SK-N-SH (cell line): ENCODE data around the gene NLRP9. TPM values are rescaled to one million over a fixed set of nuclear protein-coding genes. Genes with fewer than 3 reads are reported as not detected.

Experiments used
- CTCF ChIA-PET: fragments of 300-600, 350-600 bp; formaldehyde crosslinking; extraction: SDS; loops from one replicate; lab custom pipeline; 2021; lab: Yijun Ruan, JAX
- POLR2A ChIA-PET: fragments of 350-600 bp; sonication (Branson Sonifier 250); formaldehyde crosslinking; extraction: SDS; loops from one replicate; lab custom pipeline; 2020; ENCODE audit warnings: antibody characterized with exemption, inconsistent platforms; lab: Yijun Ruan, JAX
- DNase-seq: peaks from one replicate; pipeline ENCODE4 v3.0.0; 2012
- H2AFZ ChIP-seq: fragments of 200-600 bp; sonication (generic); 2 replicates; pipeline ENCODE4 v1.8.1; 2016; ENCODE audit warnings: antibody characterized with exemption, mild to moderate bottlenecking, low read depth
- H3F3A ChIP-seq: fragments of 200-600 bp; sonication (generic); replicated peaks from 2 replicates; pipeline ENCODE3; 2016; ENCODE audit warnings: antibody characterized with exemption, mild to moderate bottlenecking; ENCODE audit not compliant: insufficient read depth
- H3K27ac ChIP-seq, 2 experiments: fragments of 200-500 bp in 1 of 2; fragments of 200-600 bp in 1 of 2; sonication (Bioruptor generic) in 1 of 2; sonication (generic), shearing (Covaris generic) in 1 of 2; 2 replicates each; pipeline versions ENCODE4 v1.5.1 to v1.6.1; 2014 to 2016; ENCODE audit warnings: low read depth in 2 of 2, inconsistent platforms in 1 of 2, low read length in 1 of 2, mild to moderate bottlenecking in 1 of 2, mixed read lengths in 1 of 2
- H3K27me3 ChIP-seq: fragments of 200-600 bp; sonication (generic), shearing (Covaris generic); 2 replicates; pipeline ENCODE4 v1.6.1; 2016; ENCODE audit warnings: mixed run types; ENCODE audit not compliant: insufficient read depth
- H3K36me3 ChIP-seq, 2 experiments: fragments of 200-500 bp in 1 of 2; fragments of 200-600 bp in 1 of 2; sonication (Bioruptor generic) in 1 of 2; sonication (generic) in 1 of 2; replicated peaks in 1 of 2; 2 replicates each; pipeline versions ENCODE3 to v1.5.1; 2014 to 2016; ENCODE audit warnings: low read length in 1 of 2, mild to moderate bottlenecking in 1 of 2; ENCODE audit not compliant: insufficient read depth in 2 of 2, control insufficient read depth in 1 of 2
- H3K4me1 ChIP-seq, 2 experiments: fragments of 200-500 bp in 1 of 2; fragments of 200-600 bp in 1 of 2; sonication (Bioruptor generic) in 1 of 2; sonication (generic), shearing (Covaris generic) in 1 of 2; 2 replicates each; pipeline versions ENCODE4 v1.5.1 to v1.6.1; 2014 to 2016; ENCODE audit warnings: low read depth in 1 of 2, low read length in 1 of 2, mixed run types in 1 of 2; ENCODE audit not compliant: insufficient read depth in 2 of 2, control insufficient read depth in 1 of 2
- H3K4me2 ChIP-seq: fragments of 200-600 bp; sonication (generic), shearing (Covaris generic); 2 replicates; pipeline ENCODE4 v1.6.1; 2017; ENCODE audit warnings: mixed run types
- H3K4me3 ChIP-seq, 2 experiments: fragments of 200-500 bp in 1 of 2; fragments of 200-600 bp in 1 of 2; sonication (Bioruptor generic) in 1 of 2; sonication (generic), shearing (Covaris generic) in 1 of 2; 2 replicates each; pipeline versions ENCODE4 v1.5.1 to v1.8.1; 2014 to 2016; ENCODE audit warnings: low read depth in 2 of 2, inconsistent platforms in 1 of 2, low read length in 1 of 2, mild to moderate bottlenecking in 1 of 2, mixed read lengths in 1 of 2, moderate library complexity in 1 of 2
- H3K79me2 ChIP-seq: fragments of 200-600 bp; sonication (generic); 2 replicates; pipeline ENCODE4 v1.8.1; 2017; ENCODE audit warnings: mild to moderate bottlenecking; ENCODE audit not compliant: insufficient read depth
- H3K9ac ChIP-seq: fragments of 200-600 bp; sonication (generic); 2 replicates; pipeline ENCODE4 v1.6.1; 2017; ENCODE audit warnings: mixed run types
- H3K9me2 ChIP-seq: fragments of 200-600 bp; sonication (generic); 2 replicates; pipeline ENCODE4 v1.6.1; 2017; ENCODE audit warnings: mixed run types
- H3K9me3 ChIP-seq: fragments of 200-600 bp; sonication (generic); 2 replicates; pipeline ENCODE4 v1.6.1; 2017; ENCODE audit warnings: mixed run types, mild to moderate bottlenecking, moderate library complexity
- H4K20me1 ChIP-seq: fragments of 200-600 bp; sonication (generic); 2 replicates; pipeline ENCODE4 v1.6.1; 2017; ENCODE audit warnings: mild to moderate bottlenecking, mixed run types; ENCODE audit not compliant: insufficient read depth
- CHD2 ChIP-seq: fragments of 150-350 bp; IDR thresholded peaks from 2 replicates; pipeline ENCODE4 v1.6.1; 2018; ENCODE audit warnings: low read length; ENCODE audit not compliant: partially characterized antibody
- ELF1 ChIP-seq: IDR thresholded peaks from 2 replicates; pipeline ENCODE4 v1.4.0; 2012
- FOXJ3 ChIP-seq: sonication (generic); formaldehyde crosslinking; IDR thresholded peaks from 2 replicates; pipeline ENCODE4 v1.5.1; 2020; ENCODE audit warnings: mild to moderate bottlenecking, missing genetic modification reagents
- GABPA ChIP-seq: IDR thresholded peaks from 2 replicates; pipeline ENCODE4 v1.4.0; 2012; ENCODE audit warnings: low read depth, mild to moderate bottlenecking
- NRF1 ChIP-seq: IDR thresholded peaks from 2 replicates; pipeline ENCODE4 v1.6.1; 2012; ENCODE audit warnings: low read depth, mild to moderate bottlenecking, low read length
- POLR2AphosphoS5 ChIP-seq: IDR thresholded peaks from 2 replicates; pipeline ENCODE4 v1.6.1; 2012; ENCODE audit warnings: low read depth, low read length
- RXRA ChIP-seq: IDR thresholded peaks from 2 replicates; pipeline ENCODE4 v1.4.0; 2012; ENCODE audit warnings: low read depth, mild to moderate bottlenecking, borderline replicate concordance
- SIN3A ChIP-seq: IDR thresholded peaks from 2 replicates; pipeline ENCODE4 v1.6.1; 2012; ENCODE audit warnings: low read depth, mild to moderate bottlenecking, low read length, moderate library complexity, borderline replicate concordance
- WGBS: methylation state at CpG from one replicate; pipeline ENCODE4 v1.1.6; 2017; ENCODE audit warnings: low lambda C conversion rate; 5-methylcytosine and 5-hydroxymethylcytosine counted together
- polyA plus RNA-seq, 3 experiments: library from polyadenylated mRNA; depleted of rRNA; stranded (reverse); fragments of >200 nt; gene quantifications; 2 replicates each; pipeline ENCODE4 v1.2.3, GENCODE V29; 2012
- TF ChIP-seq, protein P1 (sequence below): IDR thresholded peaks from 2 replicates; pipeline ENCODE4; 2012

Gene NLRP9
- polyA plus RNA-seq, 1 of the 3 experiments (the other 2 are of a cell fraction) = not detected

DNA sequence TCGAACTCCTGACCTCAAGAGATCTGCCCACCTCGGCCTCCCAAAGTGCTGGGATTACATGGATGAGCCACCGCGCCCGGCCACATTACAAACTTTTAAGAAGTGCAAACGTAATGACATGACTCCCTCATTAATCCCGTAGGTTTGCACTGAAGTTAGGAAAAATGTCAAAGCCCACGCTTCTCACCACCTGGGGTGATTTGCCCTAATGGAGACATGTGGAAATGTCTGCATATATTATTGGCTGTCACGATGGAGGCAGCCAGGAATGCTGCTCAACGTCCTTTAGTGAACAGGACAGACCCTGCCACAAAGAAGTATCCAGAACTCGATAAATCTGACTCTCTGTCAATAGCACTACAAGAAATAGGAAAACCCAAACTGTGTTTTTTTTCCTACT, 21.0 kb downstream of the NLRP9 start (continued):
- no peak for TF ChIP-seq FOXJ3 (CRISPR knock-in tag)

DNA sequence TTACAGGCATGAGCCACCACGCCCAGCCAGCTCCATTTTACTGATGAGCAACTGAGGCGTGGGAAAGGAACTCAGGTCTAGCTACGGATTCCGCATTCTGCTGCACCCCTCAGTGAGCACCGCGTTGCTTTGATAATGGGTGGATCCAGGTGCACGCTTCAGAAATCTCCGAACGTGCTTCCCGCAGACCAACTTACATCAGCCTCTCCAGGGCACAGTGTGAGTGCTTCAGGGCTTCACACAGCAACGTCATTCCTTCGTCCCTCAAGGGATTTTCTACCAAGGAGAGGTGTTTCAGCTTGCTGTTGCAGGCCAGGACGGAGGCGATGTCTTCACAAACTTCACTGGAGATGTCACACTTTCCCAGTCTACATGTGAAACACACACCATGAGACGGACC, 21.7 kb downstream of the NLRP9 start:
- Histone ChIP-seq H3K79me2 (no peaks in the 10 kb centered on the region), H3K4me2 (no peak overlapping the region), H3K36me3 (no peaks in the 10 kb centered on the region), H4K20me1 (no peaks in the 10 kb centered on the region), H3K9me2 (no peaks in the 10 kb centered on the region), H3K4me3 (no peak overlapping the region), H2AFZ (no peak overlapping the region), H3F3A (no peaks in the 10 kb centered on the region), H3K9ac (no peak overlapping the region), H3K9me3 (no peaks in the 10 kb centered on the region), H3K27me3 (peaks cover 55% of the 10 kb centered on the region; the same call in 1 of the 2 replicates), H3K4me1 (no peaks in the 10 kb centered on the region), H3K27ac (no peak overlapping the region)
- no peak for DNase-seq
- POLR2A ChIA-PET = no interaction called here
- WGBS = 33% methylated on average over 15 of the region's 15 CpGs
- CTCF ChIA-PET = interaction anchor here (0.9 to 1.4 kb wide), 2 partner anchors 12 to 16 kb away, joined by 3 to 8 read pairs; no protein-coding TSS in a partner anchor
- TF ChIP-seq CHD2 (no peak), SIN3A (no peak)
- TF ChIP-seq, all 33 proteins: peak for 0

DNA sequence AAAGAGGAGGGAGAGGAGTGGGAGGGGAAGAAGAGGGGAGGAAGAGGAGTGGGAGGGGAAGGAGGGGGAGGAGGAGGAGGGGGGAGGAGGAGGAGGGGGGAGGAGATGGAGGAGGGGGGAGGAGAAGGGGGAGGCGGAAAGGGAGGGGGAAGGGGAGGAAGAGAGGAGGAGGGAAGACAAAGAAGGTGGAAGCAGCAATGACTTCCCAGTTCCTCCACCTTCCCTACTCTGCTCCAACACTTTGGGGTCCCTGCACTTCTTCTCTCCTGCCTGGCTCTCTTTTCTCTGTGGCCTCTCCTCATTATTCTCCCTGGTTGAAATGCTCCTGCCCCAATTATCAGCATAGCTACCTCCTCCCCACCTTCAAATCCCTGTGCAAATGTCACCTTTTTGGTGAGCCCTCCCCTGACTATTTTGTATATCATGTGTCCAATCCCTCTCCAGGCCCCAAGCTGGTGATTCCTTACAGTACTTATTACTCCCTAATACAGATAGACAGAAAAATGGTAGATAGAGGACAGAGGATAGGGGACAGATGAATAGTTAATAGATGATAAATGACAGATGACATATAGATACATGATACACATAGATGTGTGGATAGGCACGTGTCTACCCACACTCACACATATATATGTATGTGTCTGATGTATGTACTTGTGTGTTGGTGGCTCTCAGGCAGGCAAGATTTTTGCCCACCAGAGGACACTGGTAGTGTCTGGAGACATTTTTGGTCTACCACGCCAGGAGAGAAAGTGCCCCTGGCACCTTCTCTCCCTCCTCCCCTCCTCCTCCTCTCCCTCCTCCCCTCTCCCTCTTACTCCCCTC, 25.2 kb downstream of the NLRP9 start:
- H3K9me3 ChIP-seq = no peaks in the 10 kb centered on the region
- peaks cover 4% of the 10 kb centered on the region for H3F3A ChIP-seq
- no peak overlapping the region for H3K27ac ChIP-seq
- no peaks in the 10 kb centered on the region for H3K36me3 ChIP-seq
- no peaks in the 10 kb centered on the region for H3K9me2 ChIP-seq
- H3K79me2 ChIP-seq = no peaks in the 10 kb centered on the region
- ChIA-PET CTCF (interaction anchor here (1.4 kb wide), 1 partner anchor 9 kb away, joined by 3 read pairs; no protein-coding TSS in a partner anchor), POLR2A (no interaction called here)
- H2AFZ ChIP-seq = no peak overlapping the region
- no peak overlapping the region for H3K4me3 ChIP-seq
- H3K4me1 ChIP-seq = no peaks in the 10 kb centered on the region
- no peaks in the 10 kb centered on the region for H4K20me1 ChIP-seq
- H3K9ac ChIP-seq = no peak overlapping the region
- peaks cover 45% of the 10 kb centered on the region for H3K27me3 ChIP-seq
- TF ChIP-seq GABPA (no peak), NRF1 (no peak)
- H3K4me2 ChIP-seq = no peak overlapping the region
- 9% methylated on average over 3 of the region's 3 CpGs for WGBS
- DNase-seq = no peak

DNA sequence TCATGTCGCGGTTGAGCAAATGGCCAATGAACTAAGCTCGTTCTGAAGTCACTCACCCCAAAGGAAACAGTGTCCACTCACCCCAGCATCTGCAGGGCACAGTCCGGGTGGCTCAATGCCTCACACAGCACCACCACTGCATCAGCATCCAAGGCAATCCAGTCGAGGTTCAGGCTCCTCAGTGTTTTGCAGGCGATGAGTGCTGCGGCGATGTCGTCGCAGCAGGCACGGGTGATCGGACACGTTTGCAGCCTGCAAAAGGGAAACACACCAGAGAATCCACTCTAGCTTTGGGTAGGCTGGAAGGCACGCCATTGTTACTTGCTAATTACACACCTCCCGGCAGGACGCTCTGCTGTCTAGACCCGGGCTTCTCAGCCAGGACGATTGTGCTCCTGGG, 26.5 kb downstream of the NLRP9 start:
- Histone ChIP-seq H3K4me1 (no peaks in the 10 kb centered on the region), H3K27me3 (peaks cover 32% of the 10 kb centered on the region), H3K36me3 (no peaks in the 10 kb centered on the region), H3K4me2 (no peak overlapping the region), H3K9me2 (no peaks in the 10 kb centered on the region), H3K79me2 (no peaks in the 10 kb centered on the region), H2AFZ (no peak overlapping the region), H4K20me1 (no peaks in the 10 kb centered on the region), H3K9ac (no peak overlapping the region), H3K9me3 (no peaks in the 10 kb centered on the region), H3F3A (peaks cover 4% of the 10 kb centered on the region), H3K4me3 (no peak overlapping the region; a peak in 1 of 4 replicates), H3K27ac (no peak overlapping the region)
- ChIA-PET CTCF (no interaction called here), POLR2A (no interaction called here)
- TF ChIP-seq, protein P1, sequence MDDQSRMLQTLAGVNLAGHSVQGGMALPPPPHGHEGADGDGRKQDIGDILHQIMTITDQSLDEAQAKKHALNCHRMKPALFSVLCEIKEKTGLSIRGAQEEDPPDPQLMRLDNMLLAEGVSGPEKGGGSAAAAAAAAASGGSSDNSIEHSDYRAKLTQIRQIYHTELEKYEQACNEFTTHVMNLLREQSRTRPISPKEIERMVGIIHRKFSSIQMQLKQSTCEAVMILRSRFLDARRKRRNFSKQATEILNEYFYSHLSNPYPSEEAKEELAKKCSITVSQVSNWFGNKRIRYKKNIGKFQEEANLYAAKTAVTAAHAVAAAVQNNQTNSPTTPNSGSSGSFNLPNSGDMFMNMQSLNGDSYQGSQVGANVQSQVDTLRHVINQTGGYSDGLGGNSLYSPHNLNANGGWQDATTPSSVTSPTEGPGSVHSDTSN = no peak
- no peak for TF ChIP-seq RXRA
- no peak for TF ChIP-seq ELF1
- TF ChIP-seq POLR2AphosphoS5 = no peak
- no peak for DNase-seq
- WGBS = 48% methylated on average over 18 of the region's 18 CpGs
